SK-N-SH (cell line): ENCODE measurements around the gene PCP4L1. TPM values are rescaled to one million over a fixed set of nuclear protein-coding genes. Genes with fewer than 3 reads are reported as not detected.

Experiments used
- CTCF ChIA-PET: fragments of 300-600, 350-600 bp; formaldehyde crosslinking; extraction: SDS; loops from one replicate; lab custom pipeline; 2021; lab: Yijun Ruan, JAX
- POLR2A ChIA-PET: fragments of 350-600 bp; sonication (Branson Sonifier 250); formaldehyde crosslinking; extraction: SDS; loops from one replicate; lab custom pipeline; 2020; ENCODE audit warnings: antibody characterized with exemption, inconsistent platforms; lab: Yijun Ruan, JAX
- DNase-seq: peaks from one replicate; pipeline ENCODE4 v3.0.0; 2012
- H2AFZ ChIP-seq: fragments of 200-600 bp; sonication (generic); 2 replicates; pipeline ENCODE4 v1.8.1; 2016; ENCODE audit warnings: antibody characterized with exemption, mild to moderate bottlenecking, low read depth
- H3F3A ChIP-seq: fragments of 200-600 bp; sonication (generic); replicated peaks from 2 replicates; pipeline ENCODE3; 2016; ENCODE audit warnings: antibody characterized with exemption, mild to moderate bottlenecking; ENCODE audit not compliant: insufficient read depth
- H3K27ac ChIP-seq, 2 experiments: fragments of 200-500 bp in 1 of 2; fragments of 200-600 bp in 1 of 2; sonication (Bioruptor generic) in 1 of 2; sonication (generic), shearing (Covaris generic) in 1 of 2; 2 replicates each; pipeline versions ENCODE4 v1.5.1 to v1.6.1; 2014 to 2016; ENCODE audit warnings: low read depth in 2 of 2, inconsistent platforms in 1 of 2, low read length in 1 of 2, mild to moderate bottlenecking in 1 of 2, mixed read lengths in 1 of 2
- H3K27me3 ChIP-seq: fragments of 200-600 bp; sonication (generic), shearing (Covaris generic); 2 replicates; pipeline ENCODE4 v1.6.1; 2016; ENCODE audit warnings: mixed run types; ENCODE audit not compliant: insufficient read depth
- H3K36me3 ChIP-seq, 2 experiments: fragments of 200-500 bp in 1 of 2; fragments of 200-600 bp in 1 of 2; sonication (Bioruptor generic) in 1 of 2; sonication (generic) in 1 of 2; replicated peaks in 1 of 2; 2 replicates each; pipeline versions ENCODE3 to v1.5.1; 2014 to 2016; ENCODE audit warnings: low read length in 1 of 2, mild to moderate bottlenecking in 1 of 2; ENCODE audit not compliant: insufficient read depth in 2 of 2, control insufficient read depth in 1 of 2
- H3K4me1 ChIP-seq, 2 experiments: fragments of 200-500 bp in 1 of 2; fragments of 200-600 bp in 1 of 2; sonication (Bioruptor generic) in 1 of 2; sonication (generic), shearing (Covaris generic) in 1 of 2; 2 replicates each; pipeline versions ENCODE4 v1.5.1 to v1.6.1; 2014 to 2016; ENCODE audit warnings: low read depth in 1 of 2, low read length in 1 of 2, mixed run types in 1 of 2; ENCODE audit not compliant: insufficient read depth in 2 of 2, control insufficient read depth in 1 of 2
- H3K4me2 ChIP-seq: fragments of 200-600 bp; sonication (generic), shearing (Covaris generic); 2 replicates; pipeline ENCODE4 v1.6.1; 2017; ENCODE audit warnings: mixed run types
- H3K4me3 ChIP-seq, 2 experiments: fragments of 200-500 bp in 1 of 2; fragments of 200-600 bp in 1 of 2; sonication (Bioruptor generic) in 1 of 2; sonication (generic), shearing (Covaris generic) in 1 of 2; 2 replicates each; pipeline versions ENCODE4 v1.5.1 to v1.8.1; 2014 to 2016; ENCODE audit warnings: low read depth in 2 of 2, inconsistent platforms in 1 of 2, low read length in 1 of 2, mild to moderate bottlenecking in 1 of 2, mixed read lengths in 1 of 2, moderate library complexity in 1 of 2
- H3K79me2 ChIP-seq: fragments of 200-600 bp; sonication (generic); 2 replicates; pipeline ENCODE4 v1.8.1; 2017; ENCODE audit warnings: mild to moderate bottlenecking; ENCODE audit not compliant: insufficient read depth
- H3K9ac ChIP-seq: fragments of 200-600 bp; sonication (generic); 2 replicates; pipeline ENCODE4 v1.6.1; 2017; ENCODE audit warnings: mixed run types
- H3K9me2 ChIP-seq: fragments of 200-600 bp; sonication (generic); 2 replicates; pipeline ENCODE4 v1.6.1; 2017; ENCODE audit warnings: mixed run types
- H3K9me3 ChIP-seq: fragments of 200-600 bp; sonication (generic); 2 replicates; pipeline ENCODE4 v1.6.1; 2017; ENCODE audit warnings: mixed run types, mild to moderate bottlenecking, moderate library complexity
- H4K20me1 ChIP-seq: fragments of 200-600 bp; sonication (generic); 2 replicates; pipeline ENCODE4 v1.6.1; 2017; ENCODE audit warnings: mild to moderate bottlenecking, mixed run types; ENCODE audit not compliant: insufficient read depth
- ELF1 ChIP-seq: IDR thresholded peaks from 2 replicates; pipeline ENCODE4 v1.4.0; 2012
- MEF2A ChIP-seq: IDR thresholded peaks from 2 replicates; pipeline ENCODE4 v1.4.0; 2012; ENCODE audit warnings: low read depth, borderline replicate concordance
- RAD21 ChIP-seq: IDR thresholded peaks from 2 replicates; pipeline ENCODE4 v1.6.1; 2012; ENCODE audit warnings: mild to moderate bottlenecking, low read length
- RCOR1 ChIP-seq: fragments of 150-350 bp; IDR thresholded peaks from 2 replicates; pipeline ENCODE4 v1.6.1; 2017; ENCODE audit warnings: antibody characterized with exemption, low read length
- REST ChIP-seq: IDR thresholded peaks from 2 replicates; pipeline ENCODE4 v1.6.1; 2012; ENCODE audit warnings: mild to moderate bottlenecking, low read depth, low read length, moderate library complexity
- RFX5 ChIP-seq: IDR thresholded peaks from 2 replicates; pipeline ENCODE4 v1.6.1; 2012; ENCODE audit warnings: mild to moderate bottlenecking, improper control_type of control experiment, low read length
- TAF1 ChIP-seq: IDR thresholded peaks from 2 replicates; pipeline ENCODE4 v1.6.1; 2012; ENCODE audit warnings: low read depth, mild to moderate bottlenecking, low read length, moderate library complexity, borderline replicate concordance
- WGBS: methylation state at CpG from one replicate; pipeline ENCODE4 v1.1.6; 2017; ENCODE audit warnings: low lambda C conversion rate; 5-methylcytosine and 5-hydroxymethylcytosine counted together
- polyA plus RNA-seq, 3 experiments: library from polyadenylated mRNA; depleted of rRNA; stranded (reverse); fragments of >200 nt; gene quantifications; 2 replicates each; pipeline ENCODE4 v1.2.3, GENCODE V29; 2012

Gene PCP4L1
- polyA plus RNA-seq, 1 of the 3 experiments (the other 2 are of a cell fraction), result not detected

- WGBS, result 45% methylated on average over 9 of the region's 9 CpGs
- H3K4me3 ChIP-seq, result no peak overlapping the region
- H4K20me1 ChIP-seq, result no peaks in the 10 kb centered on the region
- no peak overlapping the region for H2AFZ ChIP-seq
- H3K27ac ChIP-seq, result no peak overlapping the region
- H3K4me2 ChIP-seq, result no peak overlapping the region
- CTCF ChIA-PET, result interaction anchor here (0.7 to 1.4 kb wide), 8 partner anchors 31 to 122 kb away, joined by 3 to 4 read pairs (median 3); partner anchors contain the start of gene APOA2
- peaks cover 0 to 8% of the 10 kb centered on the region in 2 experiments; a peak in 1 of 4 replicates for H3K4me1 ChIP-seq
- H3K9me3 ChIP-seq, result peaks cover 8% of the 10 kb centered on the region; the same call in 1 of the 2 replicates
- no peak overlapping the region for H3K9ac ChIP-seq
- H3K9me2 ChIP-seq, result no peaks in the 10 kb centered on the region
- no peak for DNase-seq
- H3F3A ChIP-seq, result no peaks in the 10 kb centered on the region
- POLR2A ChIA-PET, result no interaction called here
- no peaks in the 10 kb centered on the region for H3K36me3 ChIP-seq
- TF ChIP-seq RCOR1 (no peak), RFX5 (no peak), RAD21 (no peak), ELF1 (no peak), TAF1 (no peak)
- H3K79me2 ChIP-seq, result no peaks in the 10 kb centered on the region
- H3K27me3 ChIP-seq, result peaks cover 32% of the 10 kb centered on the region
Observed at GRCh38 chr1:161260376-161261260, 2.1 kb downstream of the PCP4L1 start.

- peaks cover 32% of the 10 kb centered on the region for H3K27me3 ChIP-seq
- H3K79me2 ChIP-seq, result no peaks in the 10 kb centered on the region
- no peak for DNase-seq
- H3F3A ChIP-seq, result no peaks in the 10 kb centered on the region
- H3K36me3 ChIP-seq, result no peaks in the 10 kb centered on the region
- ChIA-PET POLR2A (no interaction called here), CTCF (interaction anchor here (0.7 to 1.2 kb wide), 5 partner anchors 30 to 121 kb away, joined by 3 to 4 read pairs (median 3); partner anchors contain the start of gene APOA2)
- no peak overlapping the region for H3K4me3 ChIP-seq
- no peak overlapping the region for H3K27ac ChIP-seq
- H3K9me2 ChIP-seq, result no peaks in the 10 kb centered on the region
- no peak overlapping the region for H2AFZ ChIP-seq
- 74% methylated on average over 12 of the region's 12 CpGs for WGBS
- H3K4me2 ChIP-seq, result no peak overlapping the region
- peaks cover 8% of the 10 kb centered on the region; the same call in 1 of the 2 replicates for H3K9me3 ChIP-seq
- H3K4me1 ChIP-seq, result peaks cover 8% of the 10 kb centered on the region in 2 experiments; a peak in 3 of 4 replicates
- TF ChIP-seq REST, result peak; percentile 54; the same call in 1 of the 2 replicates
- no peak for TF ChIP-seq MEF2A
- no peak overlapping the region for H3K9ac ChIP-seq
- H4K20me1 ChIP-seq, result no peaks in the 10 kb centered on the region
Observed at GRCh38 chr1:161261261-161262235, 3.0 kb downstream of the PCP4L1 start.
